Fibroblast of lung (primary cell): ENCODE measurements around the gene FBXL13. TPM values are rescaled to one million over a fixed set of nuclear protein-coding genes. Genes with fewer than 3 reads are reported as not detected.

Experiments
- DNase-seq, 2 donors: peaks; one replicate each; pipeline versions ENCODE4 v3.0.0 to v3.0.0-alpha.2; 2010; ENCODE audit warnings: low read depth in 2 of 2
- H2AFZ ChIP-seq: 2 replicates; pipeline ENCODE4 v1.5.1; 2012; ENCODE audit warnings: low read length, control low read depth, inconsistent platforms
- H3K27ac ChIP-seq: 2 replicates; pipeline ENCODE4 v1.5.1; 2011; ENCODE audit warnings: low read length, control low read depth; ENCODE audit not compliant: insufficient read depth
- H3K27me3 ChIP-seq: 2 replicates; pipeline ENCODE4 v1.5.1; 2011; ENCODE audit warnings: mild to moderate bottlenecking, low read length; ENCODE audit not compliant: control insufficient read depth, insufficient read depth
- H3K36me3 ChIP-seq: 2 replicates; pipeline ENCODE4 v1.5.1; 2011; ENCODE audit warnings: low read length; ENCODE audit not compliant: control insufficient read depth, insufficient read depth
- H3K4me1 ChIP-seq: 2 replicates; pipeline ENCODE4 v1.5.1; 2011; ENCODE audit warnings: low read length; ENCODE audit not compliant: control insufficient read depth, insufficient read depth; ENCODE audit errors: extremely low read depth
- H3K4me2 ChIP-seq: 2 replicates; pipeline ENCODE4 v1.5.1; 2011; ENCODE audit warnings: low read length, control low read depth; ENCODE audit not compliant: insufficient read depth; ENCODE audit errors: extremely low read depth
- H3K4me3 ChIP-seq, 4 experiments: fragments of 200-600 bp in 1 of 4; sonication (generic) in 1 of 4; replicated peaks in 1 of 4; 2 replicates each; pipeline ENCODE4 v1.5.1; 2011 to 2016; ENCODE audit warnings: low read length in 4 of 4, low read depth in 3 of 4, mild to moderate bottlenecking in 3 of 4, control low read depth in 2 of 4, inconsistent platforms in 1 of 4, mixed read lengths in 1 of 4; ENCODE audit not compliant: insufficient read depth in 1 of 4; ENCODE audit errors: control extremely low read depth in 1 of 4
- H3K79me2 ChIP-seq: 2 replicates; pipeline ENCODE4 v1.5.1; 2012; ENCODE audit warnings: mild to moderate bottlenecking, low read length, inconsistent platforms; ENCODE audit not compliant: control insufficient read depth, insufficient read depth
- H3K9ac ChIP-seq: 2 replicates; pipeline ENCODE4 v1.5.1; 2011; ENCODE audit warnings: mild to moderate bottlenecking, low read length, control low read depth; ENCODE audit not compliant: insufficient read depth
- H3K9me3 ChIP-seq: 2 replicates; pipeline ENCODE4 v1.5.1; 2012; ENCODE audit warnings: low read depth, low read length; ENCODE audit not compliant: control insufficient read depth, insufficient read depth
- H4K20me1 ChIP-seq: 2 replicates; pipeline ENCODE4 v1.5.1; 2011; ENCODE audit warnings: low read length; ENCODE audit not compliant: control insufficient read depth, insufficient read depth; ENCODE audit errors: extremely low read depth
- EZH2 ChIP-seq: IDR thresholded peaks from 2 replicates; pipeline ENCODE4 v1.5.1; 2012; ENCODE audit warnings: low read length, control low read depth, mild to moderate bottlenecking; ENCODE audit errors: missing control alignments
- polyA plus RNA-seq, 2 donors: library from polyadenylated mRNA; depleted of rRNA in 1 of 2; stranded (reverse) in 1 of 2; unstranded in 1 of 2; fragments of >200 nt; gene quantifications; 2 replicates each; pipeline ENCODE4 v1.2.1, GENCODE V29; 2011 to 2012; ENCODE audit warnings: missing spikeins in 1 of 2
- total RNA-seq: library from RNA; depleted of rRNA; stranded (reverse); fragments of >200 nt; gene quantifications from 2 replicates; pipeline ENCODE4 v1.2.1, GENCODE V29; 2014
- TF ChIP-seq, protein P1 (sequence below), 2 donors: IDR thresholded peaks in 1 of 2; conservative IDR thresholded peaks in 1 of 2; 1 replicate in 1 of 2; 2 replicates in 1 of 2; pipeline ENCODE4 v1.5.1; 2011 to 2012; ENCODE audit warnings: low read length in 2 of 2, control low read depth in 1 of 2, inconsistent platforms in 1 of 2, low read depth in 1 of 2, mild to moderate bottlenecking in 1 of 2

Gene FBXL13
- total and polyA plus RNA-seq, 2 donors (not counting 1 experiment from before 2014, with no cell fraction given) = 0.41 to 0.66 TPM

- H3K27ac ChIP-seq = no peak overlapping the region
- H2AFZ ChIP-seq = no peak overlapping the region
- DNase-seq = no peak
Measured at GRCh38 chr7:102849538-102849937, 225.1 kb downstream of the FBXL13 start.

DNA sequence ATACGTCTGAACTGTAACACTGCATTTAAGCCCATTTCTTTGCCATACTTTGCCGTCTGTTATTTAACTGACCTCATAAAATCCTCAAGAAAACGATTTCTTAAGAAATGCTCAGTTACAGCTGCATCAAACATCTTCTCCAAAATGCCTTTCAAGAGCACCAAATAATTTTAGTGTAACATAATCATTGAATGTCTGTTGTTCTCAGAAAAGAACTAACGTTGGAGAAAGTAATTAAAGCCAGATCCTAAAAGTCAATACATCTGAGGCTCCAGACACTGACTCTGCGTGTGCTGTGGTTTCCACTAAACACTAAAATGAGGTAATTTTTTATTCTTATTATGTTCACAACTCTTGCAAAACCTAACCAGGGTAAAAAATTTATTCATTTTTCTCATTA, 225.5 kb downstream of the FBXL13 start:
- H3K4me2 ChIP-seq = no peak overlapping the region
- H3K9me3 ChIP-seq = no peaks in the 10 kb centered on the region
- no peak overlapping the region for H3K27ac ChIP-seq
- H3K79me2 ChIP-seq = no peaks in the 10 kb centered on the region
- H4K20me1 ChIP-seq = no peaks in the 10 kb centered on the region
- H3K9ac ChIP-seq = no peak overlapping the region
- DNase-seq = no peak
- TF ChIP-seq EZH2 = no peak
- TF ChIP-seq, protein P1, sequence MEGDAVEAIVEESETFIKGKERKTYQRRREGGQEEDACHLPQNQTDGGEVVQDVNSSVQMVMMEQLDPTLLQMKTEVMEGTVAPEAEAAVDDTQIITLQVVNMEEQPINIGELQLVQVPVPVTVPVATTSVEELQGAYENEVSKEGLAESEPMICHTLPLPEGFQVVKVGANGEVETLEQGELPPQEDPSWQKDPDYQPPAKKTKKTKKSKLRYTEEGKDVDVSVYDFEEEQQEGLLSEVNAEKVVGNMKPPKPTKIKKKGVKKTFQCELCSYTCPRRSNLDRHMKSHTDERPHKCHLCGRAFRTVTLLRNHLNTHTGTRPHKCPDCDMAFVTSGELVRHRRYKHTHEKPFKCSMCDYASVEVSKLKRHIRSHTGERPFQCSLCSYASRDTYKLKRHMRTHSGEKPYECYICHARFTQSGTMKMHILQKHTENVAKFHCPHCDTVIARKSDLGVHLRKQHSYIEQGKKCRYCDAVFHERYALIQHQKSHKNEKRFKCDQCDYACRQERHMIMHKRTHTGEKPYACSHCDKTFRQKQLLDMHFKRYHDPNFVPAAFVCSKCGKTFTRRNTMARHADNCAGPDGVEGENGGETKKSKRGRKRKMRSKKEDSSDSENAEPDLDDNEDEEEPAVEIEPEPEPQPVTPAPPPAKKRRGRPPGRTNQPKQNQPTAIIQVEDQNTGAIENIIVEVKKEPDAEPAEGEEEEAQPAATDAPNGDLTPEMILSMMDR (conservative IDR thresholded peaks at IDR 0.05 in 1 of 2, IDR thresholded peaks at IDR 0.05 in 1 of 2; ENCODE audit: low read depth in 1 of 2, low read length in 2 of 2) = no peak
- no peaks in the 10 kb centered on the region for H3K36me3 ChIP-seq
- no peak overlapping the region for H3K4me3 ChIP-seq
- H3K27me3 ChIP-seq = no peaks in the 10 kb centered on the region
- H2AFZ ChIP-seq = no peak overlapping the region
- H3K4me1 ChIP-seq = no peaks in the 10 kb centered on the region

More at GRCh38 chr7:102849538-102849937, 225.1 kb downstream of the FBXL13 start:
- Histone ChIP-seq H3K4me1 (no peaks in the 10 kb centered on the region), H3K79me2 (no peaks in the 10 kb centered on the region), H3K27me3 (no peaks in the 10 kb centered on the region), H3K4me3 (no peak overlapping the region), H3K36me3 (no peaks in the 10 kb centered on the region), H4K20me1 (no peaks in the 10 kb centered on the region), H3K9ac (no peak overlapping the region), H3K9me3 (no peaks in the 10 kb centered on the region), H3K4me2 (no peak overlapping the region)
- TF ChIP-seq, protein P1 (conservative IDR thresholded peaks at IDR 0.05 in 1 of 2, IDR thresholded peaks at IDR 0.05 in 1 of 2; ENCODE audit: low read depth in 1 of 2, low read length in 2 of 2) = no peak
- TF ChIP-seq EZH2 = no peak

DNA sequence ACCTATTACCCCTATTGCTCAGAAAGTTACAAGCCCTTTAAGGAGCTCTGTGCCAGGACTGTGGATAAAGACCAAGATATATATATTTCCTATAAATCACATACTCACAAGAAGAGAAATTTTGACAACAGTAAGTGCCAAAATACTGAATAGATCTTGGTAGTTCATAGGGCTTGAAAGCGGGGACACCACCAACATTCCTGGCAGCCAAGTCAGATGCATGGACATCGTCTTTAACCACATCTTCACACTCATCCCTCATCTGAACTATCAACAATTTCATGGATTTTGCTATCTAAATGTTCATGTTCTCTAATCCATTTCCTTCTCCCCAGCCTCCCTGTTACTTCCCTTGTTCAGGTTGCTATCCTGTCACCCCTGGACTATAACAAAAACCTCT, 229.2 kb downstream of the FBXL13 start:
- no peak overlapping the region for H3K27ac ChIP-seq

More for the DNA sequence above, 229.2 kb downstream of the FBXL13 start:
- H3K9ac ChIP-seq = no peak overlapping the region
- peak in 1 of 2 donors; percentile 43 for DNase-seq
- H4K20me1 ChIP-seq = no peaks in the 10 kb centered on the region
- no peaks in the 10 kb centered on the region for H3K36me3 ChIP-seq
- H2AFZ ChIP-seq = no peak overlapping the region
- no peak for TF ChIP-seq EZH2
- H3K4me3 ChIP-seq = no peak overlapping the region
- no peaks in the 10 kb centered on the region for H3K4me1 ChIP-seq
- H3K27me3 ChIP-seq = no peaks in the 10 kb centered on the region
- no peaks in the 10 kb centered on the region for H3K79me2 ChIP-seq
- no peak overlapping the region for H3K4me2 ChIP-seq
- no peaks in the 10 kb centered on the region for H3K9me3 ChIP-seq
